CD4-positive, alpha-beta T cell treated with Interleukin-4 for 4 hours (primary cell): Measurements from ENCODE around the gene CYP3A4.
"Not testable (repeated sequence)": the region's sequence is repeated elsewhere in the genome, so short reads cannot be mapped to it uniquely, and the experiment has no call there.

Experiments used
- DNase-seq: peaks from one replicate; pipeline ENCODE4 v3.0.0-alpha.2; 2020

Gene CYP3A4

GRCh38 chr7:99791667-99792369 lies 7.8 kb upstream of the CYP3A4 start:
- no peak for DNase-seq

GRCh38 chr7:99791021-99791420 lies 7.0 kb upstream of the CYP3A4 start:
- DNase-seq: no peak

DNA sequence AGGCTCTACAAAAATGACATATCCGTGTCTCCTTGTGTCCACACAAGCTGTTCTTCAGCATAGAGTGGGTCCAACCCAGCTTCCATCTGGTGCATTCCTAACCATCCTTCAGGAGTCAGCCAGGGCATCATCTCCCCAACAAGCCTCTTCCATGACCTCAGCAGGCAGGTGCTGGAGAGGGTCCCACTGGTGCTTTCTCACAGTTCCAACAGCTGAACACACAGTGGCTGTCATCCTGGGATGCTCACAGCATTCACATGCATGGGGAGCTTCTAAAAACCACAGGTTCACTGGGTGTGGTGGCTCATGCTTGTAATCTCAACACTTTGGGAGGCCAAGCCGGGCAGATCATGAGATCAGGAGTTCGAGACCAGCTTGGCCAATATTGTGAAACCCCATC lies 6.4 kb upstream of the CYP3A4 start:
- DNase-seq: no peak

GRCh38 chr7:99789441-99790070 lies 5.6 kb upstream of the CYP3A4 start:
- DNase-seq: no peak

- no peak for DNase-seq
Measured at GRCh38 chr7:99788554-99788953, 4.6 kb upstream of the CYP3A4 start.

- no peak for DNase-seq
Measured at GRCh38 chr7:99786726-99787335, 2.8 kb upstream of the CYP3A4 start.

GRCh38 chr7:99785654-99786053 lies 1.7 kb upstream of the CYP3A4 start:
- DNase-seq: not testable (repeated sequence)

DNA sequence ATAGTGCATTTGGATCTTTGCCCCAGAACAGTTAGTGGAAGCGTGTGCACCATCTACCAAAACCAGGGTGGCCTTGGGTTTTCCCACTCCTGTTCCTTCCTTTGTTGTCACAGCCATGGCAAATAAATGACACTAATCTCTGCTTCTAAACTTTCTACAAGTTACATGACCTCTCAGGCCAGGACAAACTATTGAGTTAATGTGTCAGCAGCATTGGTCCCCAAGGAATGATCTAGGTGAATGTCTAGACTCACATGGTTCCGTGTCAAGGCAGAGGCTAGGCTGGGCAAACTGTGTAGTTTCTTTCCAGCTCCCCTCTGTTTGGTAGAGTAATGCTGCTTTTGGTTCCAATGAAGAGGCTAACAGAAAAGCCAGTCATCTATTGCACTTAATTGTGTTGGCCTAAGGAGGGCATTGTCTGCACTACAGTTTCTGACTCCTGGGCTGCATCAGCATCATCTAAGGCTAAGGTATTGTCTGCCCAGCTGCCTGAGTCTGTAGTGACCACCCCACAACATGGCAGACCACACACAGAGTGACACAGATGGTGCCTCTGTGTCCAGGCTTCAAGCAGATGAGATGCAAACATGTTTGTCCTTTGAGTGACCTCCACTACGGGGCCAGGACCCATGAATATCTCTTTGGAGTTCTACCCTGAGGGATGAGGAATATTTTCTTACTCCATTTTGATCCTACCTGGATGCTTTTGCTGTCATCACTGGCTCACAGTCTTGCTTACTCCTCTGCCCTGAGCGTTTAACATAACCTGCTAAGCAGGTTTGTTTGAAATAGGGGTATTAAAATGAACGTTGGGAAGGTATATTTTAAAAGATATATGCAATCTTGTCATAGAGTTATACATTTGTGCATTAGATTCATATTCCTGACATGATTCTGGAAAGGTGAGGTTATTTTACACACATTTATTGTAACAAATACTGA lies 1.7 kb downstream of the CYP3A4 start:
- no peak for DNase-seq

GRCh38 chr7:99780588-99780987 lies 3.4 kb downstream of the CYP3A4 start:
- DNase-seq: no peak

- no peak for DNase-seq
Measured at GRCh38 chr7:99779949-99780348, 4.0 kb downstream of the CYP3A4 start.

DNA sequence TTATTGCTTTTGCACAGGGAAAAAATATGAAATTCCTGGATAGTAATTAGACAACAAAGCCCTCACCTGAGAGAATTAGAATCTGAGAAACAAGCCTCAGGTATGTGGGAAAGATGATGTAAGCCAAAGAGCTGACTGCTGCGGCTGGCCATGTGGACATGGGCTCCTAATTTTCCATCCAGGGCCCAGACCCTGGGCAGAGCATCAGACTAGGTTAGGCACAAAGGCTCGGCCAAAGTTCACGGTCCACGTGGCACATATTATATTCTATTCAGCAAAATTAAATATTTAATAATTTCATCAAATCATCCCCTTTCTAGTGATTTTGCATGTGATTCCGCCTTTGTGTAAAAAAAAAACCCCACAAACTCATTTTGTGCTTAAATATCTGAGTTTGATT lies 5.1 kb downstream of the CYP3A4 start:
- DNase-seq: no peak

DNA sequence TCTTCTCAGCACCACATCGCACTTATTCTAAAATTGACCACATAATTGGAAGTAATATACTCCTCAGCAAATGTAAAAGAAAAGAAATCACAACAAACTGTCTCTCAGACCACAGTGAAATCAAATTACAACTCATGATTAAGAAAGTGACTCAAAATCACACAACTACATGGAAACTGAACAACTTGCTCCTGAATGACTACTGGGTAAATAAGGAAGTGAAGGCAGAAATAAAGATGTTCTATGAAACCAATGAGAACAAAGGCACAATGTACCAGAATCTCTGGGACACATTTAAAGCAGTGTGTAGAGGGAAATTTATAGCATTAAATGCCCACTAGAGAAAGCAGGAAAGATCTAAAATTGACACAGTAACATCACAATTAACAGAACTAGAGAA lies 10.6 kb downstream of the CYP3A4 start:
- not testable (repeated sequence) for DNase-seq

GRCh38 chr7:99772565-99772964 lies 11.4 kb downstream of the CYP3A4 start:
- DNase-seq: no peak

GRCh38 chr7:99769494-99769893 lies 14.5 kb downstream of the CYP3A4 start:
- DNase-seq: not testable (repeated sequence)

DNA sequence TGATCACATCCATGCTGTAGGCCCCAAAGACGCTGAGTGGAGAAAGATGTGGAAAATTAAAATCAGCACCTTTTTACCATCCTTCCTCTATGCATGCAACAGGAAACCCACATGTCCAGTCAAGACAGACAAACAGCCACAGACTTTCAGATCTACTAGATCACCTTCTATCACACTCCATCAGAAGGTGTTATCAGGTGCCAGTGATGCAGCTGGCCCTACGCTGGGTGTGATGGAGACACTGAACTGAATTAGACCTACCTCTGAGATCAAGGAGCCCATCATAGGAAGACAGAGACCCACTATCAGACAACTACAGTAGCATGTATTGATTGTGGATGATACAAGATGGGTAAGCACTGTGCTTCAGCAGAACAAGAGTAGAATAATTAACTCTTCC lies 15.5 kb downstream of the CYP3A4 start:
- DNase-seq: no peak

DNA sequence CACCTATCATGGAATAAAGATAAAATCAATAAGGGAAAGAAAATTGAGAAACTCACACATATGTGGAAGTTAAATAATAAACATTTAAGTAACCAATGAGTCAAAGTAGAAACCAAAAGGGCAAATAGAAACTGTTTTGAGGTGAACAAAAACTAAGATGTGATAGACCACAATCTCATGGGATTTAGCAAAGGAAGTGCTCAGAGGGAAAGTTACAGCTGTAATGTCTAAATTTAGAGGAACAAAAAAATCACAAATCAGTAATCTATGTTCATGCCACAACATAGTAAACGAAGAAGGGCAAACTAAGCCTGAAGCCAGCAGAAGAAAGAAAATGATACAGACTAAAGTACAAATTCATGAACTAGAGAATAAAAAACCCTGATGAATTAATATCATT lies 16.3 kb downstream of the CYP3A4 start:
- DNase-seq: no peak

DNA sequence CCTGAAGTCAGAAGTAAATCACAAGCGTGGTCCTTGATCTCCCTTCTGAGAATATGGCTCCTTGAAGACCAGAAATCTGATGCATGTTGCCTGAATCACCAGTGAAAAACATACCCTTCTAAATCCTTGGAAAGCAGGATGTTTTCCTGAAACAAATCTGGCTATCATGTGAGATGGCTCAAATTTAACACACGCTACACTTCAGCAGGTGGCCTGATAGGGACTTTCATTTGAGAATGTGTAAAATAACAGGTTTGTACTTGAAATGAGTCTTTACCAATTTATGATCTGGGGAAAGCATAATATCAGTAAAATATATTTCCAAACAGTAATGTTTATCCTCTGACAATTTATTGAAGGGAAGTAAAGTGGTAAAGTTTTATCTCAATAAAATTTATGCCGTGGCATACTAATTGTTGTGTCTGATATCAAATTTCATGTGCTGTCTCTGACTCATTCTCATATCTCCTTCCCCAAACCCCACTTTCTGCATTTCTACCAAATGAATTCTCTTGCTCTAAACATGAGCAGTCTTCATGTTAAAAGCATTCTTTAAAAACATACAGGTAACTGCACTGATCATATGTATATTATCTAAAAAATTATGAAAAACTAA lies 17.4 kb downstream of the CYP3A4 start:
- no peak for DNase-seq

GRCh38 chr7:99764478-99764877 lies 19.5 kb downstream of the CYP3A4 start:
- no peak for DNase-seq

DNA sequence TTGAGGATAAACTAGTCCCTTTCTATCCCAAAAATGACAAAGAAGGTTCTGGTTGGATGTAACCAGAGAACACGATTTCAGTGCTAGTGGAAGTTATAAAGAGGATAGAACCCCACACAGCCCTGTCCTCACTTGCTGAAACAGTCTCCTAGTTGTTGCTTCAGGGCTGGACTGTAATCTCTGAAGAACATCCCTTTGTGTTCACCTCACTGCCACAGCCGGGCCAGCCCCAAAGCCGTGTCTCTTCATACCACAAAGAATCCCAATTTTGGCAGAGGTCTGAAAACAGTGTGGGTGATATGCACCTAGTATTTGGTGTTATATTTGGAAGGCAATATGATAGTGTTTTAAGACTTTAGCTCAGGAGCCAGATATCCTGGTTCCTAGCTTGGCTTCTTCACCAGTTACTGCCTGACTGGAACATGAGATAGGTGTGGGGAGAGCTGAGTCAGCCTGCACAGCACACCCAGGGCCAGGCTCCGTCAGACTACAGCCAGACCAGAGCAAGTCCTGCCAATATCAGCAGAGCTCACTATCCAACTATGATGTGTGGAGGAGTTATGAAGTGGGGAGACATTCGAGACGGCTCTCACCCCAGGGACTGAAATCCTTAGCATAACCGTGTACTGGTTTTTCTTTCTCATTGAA lies 21.2 kb downstream of the CYP3A4 start:
- no peak for DNase-seq

- no peak for DNase-seq
Measured at GRCh38 chr7:99755085-99755484, 28.9 kb downstream of the CYP3A4 start.

- no peak for DNase-seq
Measured at GRCh38 chr7:99752356-99752755, 31.6 kb downstream of the CYP3A4 start.
